Mucosa of stomach (tissue), 1 donor: ENCODE data around the gene TMEM63B.

Experiments
- H3K27me3 ChIP-seq: one replicate; pipeline ENCODE4 v1.7.0; 2013; ENCODE audit warnings: mild to moderate bottlenecking, low read length; ENCODE audit not compliant: control insufficient read depth, insufficient read depth
- H3K36me3 ChIP-seq: one replicate; pipeline ENCODE4 v1.7.0; 2013; ENCODE audit warnings: low read length; ENCODE audit not compliant: control insufficient read depth, insufficient read depth
- H3K4me1 ChIP-seq: one replicate; pipeline ENCODE4 v1.7.0; 2013; ENCODE audit warnings: mild to moderate bottlenecking, low read length; ENCODE audit not compliant: control insufficient read depth, insufficient read depth
- H3K4me3 ChIP-seq: one replicate; pipeline ENCODE4 v1.7.0; 2013; ENCODE audit warnings: low read length
- H3K9ac ChIP-seq: one replicate; pipeline ENCODE4 v1.7.0; 2013; ENCODE audit warnings: mild to moderate bottlenecking, low read length, moderate library complexity
- H3K9me3 ChIP-seq: one replicate; pipeline ENCODE4 v1.7.0; 2013; ENCODE audit warnings: mild to moderate bottlenecking, low read length, moderate library complexity; ENCODE audit not compliant: control insufficient read depth
- donor health status: Pancreatic carcinoma.

Gene TMEM63B

GRCh38 chr6:44199883-44200282 is 72.5 kb downstream of the TMEM63B start:
- no peaks in the 10 kb centered on the region for H3K27me3 ChIP-seq
- no peak overlapping the region for H3K4me3 ChIP-seq
- H3K9ac ChIP-seq, result no peak overlapping the region
- no peaks in the 10 kb centered on the region for H3K9me3 ChIP-seq
- peaks cover 26% of the 10 kb centered on the region for H3K4me1 ChIP-seq
- no peaks in the 10 kb centered on the region for H3K36me3 ChIP-seq

DNA sequence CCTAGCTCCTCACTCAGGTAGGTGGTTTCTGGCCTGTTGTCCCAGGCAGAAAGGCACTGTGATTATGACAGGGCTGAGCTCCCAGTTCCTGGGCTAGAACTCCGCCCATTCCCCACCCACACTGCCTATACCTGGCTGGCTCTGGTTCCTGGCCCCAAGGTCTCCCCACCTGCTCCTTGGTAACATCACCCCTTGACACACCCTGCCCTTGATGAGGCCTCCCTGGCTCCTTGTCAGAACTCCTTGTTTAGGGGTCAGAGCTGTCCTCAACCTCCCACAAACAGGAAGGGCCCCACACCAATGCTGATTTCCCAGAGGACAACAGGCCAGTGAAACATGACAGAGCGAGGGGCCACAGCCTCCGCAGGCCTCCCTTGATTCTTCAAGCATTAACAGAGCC is 73.8 kb downstream of the TMEM63B start:
- Histone ChIP-seq H3K27me3 (no peaks in the 10 kb centered on the region), H3K36me3 (no peaks in the 10 kb centered on the region), H3K4me1 (peaks cover 26% of the 10 kb centered on the region), H3K4me3 (no peak overlapping the region), H3K9me3 (no peaks in the 10 kb centered on the region), H3K9ac (peak overlapping the region; percentile 5)

DNA sequence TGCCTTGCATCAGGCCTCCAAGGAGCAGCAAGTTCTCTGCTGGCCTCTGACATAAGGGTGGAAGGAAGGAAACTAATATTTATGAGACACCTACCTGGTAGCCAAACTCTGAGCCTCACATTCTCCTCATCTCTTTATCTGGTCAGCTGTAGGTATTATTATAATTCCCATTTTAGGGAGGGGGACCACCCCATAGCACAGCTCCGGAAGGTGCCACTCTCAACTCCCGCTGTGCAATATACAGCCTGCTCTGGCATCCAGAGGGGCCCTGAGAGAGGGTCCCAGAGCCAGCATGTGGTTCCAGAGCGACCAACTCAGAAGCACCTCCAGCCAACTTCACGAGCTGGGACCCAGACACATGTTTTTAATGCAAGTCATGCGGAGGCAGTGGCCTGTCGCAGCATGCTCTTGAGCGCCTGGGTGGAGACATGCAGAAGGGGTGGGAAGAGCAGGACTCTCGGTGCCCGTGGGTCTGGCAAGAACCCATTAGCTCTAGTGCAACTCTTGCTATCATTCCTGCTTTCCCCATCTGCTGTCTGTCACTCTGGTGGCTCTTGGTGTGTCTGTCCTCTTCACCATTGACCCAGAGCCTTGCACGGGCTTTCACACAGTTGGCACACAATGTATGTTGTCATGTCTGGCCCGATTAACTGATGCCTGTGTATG is 74.4 kb downstream of the TMEM63B start:
- no peak overlapping the region for H3K9ac ChIP-seq

GRCh38 chr6:44202332-44202971 is 75.1 kb downstream of the TMEM63B start:
- H3K9me3 ChIP-seq, result no peaks in the 10 kb centered on the region
- H3K9ac ChIP-seq, result no peak overlapping the region
- no peaks in the 10 kb centered on the region for H3K36me3 ChIP-seq
- H3K4me1 ChIP-seq, result peaks cover 26% of the 10 kb centered on the region
- H3K4me3 ChIP-seq, result no peak overlapping the region
- H3K27me3 ChIP-seq, result no peaks in the 10 kb centered on the region

More for the DNA sequence above, 74.4 kb downstream of the TMEM63B start:
- Histone ChIP-seq H3K27me3 (no peaks in the 10 kb centered on the region), H3K36me3 (no peaks in the 10 kb centered on the region), H3K9me3 (no peaks in the 10 kb centered on the region), H3K4me3 (no peak overlapping the region), H3K4me1 (peaks cover 26% of the 10 kb centered on the region)

- Histone ChIP-seq H3K9me3 (no peaks in the 10 kb centered on the region), H3K36me3 (no peaks in the 10 kb centered on the region), H3K4me3 (no peak overlapping the region), H3K9ac (no peak overlapping the region), H3K27me3 (no peaks in the 10 kb centered on the region), H3K4me1 (peaks cover 26% of the 10 kb centered on the region)
Measured at GRCh38 chr6:44202972-44203750, 75.8 kb downstream of the TMEM63B start.

DNA sequence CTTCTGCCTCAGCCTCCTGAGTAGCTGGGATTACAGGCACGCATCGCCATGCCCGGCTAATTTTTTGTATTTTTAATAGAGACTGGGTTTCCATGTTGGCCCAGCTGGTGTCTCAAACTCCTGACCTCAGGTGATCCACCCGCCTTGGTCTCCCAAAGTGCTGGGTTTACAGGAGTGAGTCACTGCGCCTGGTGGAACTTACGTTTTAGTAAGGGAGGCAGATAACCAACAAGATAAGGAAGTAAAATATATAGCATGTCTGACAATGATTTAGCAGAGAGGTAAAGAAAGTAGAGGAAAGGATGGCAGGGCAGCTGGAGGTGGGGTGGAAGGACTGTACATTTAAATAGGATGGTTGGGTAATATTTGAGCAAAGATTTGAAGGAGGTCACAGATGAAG is 76.6 kb downstream of the TMEM63B start:
- Histone ChIP-seq H3K27me3 (no peaks in the 10 kb centered on the region), H3K36me3 (no peaks in the 10 kb centered on the region), H3K4me3 (no peak overlapping the region), H3K4me1 (peaks cover 26% of the 10 kb centered on the region), H3K9ac (no peak overlapping the region), H3K9me3 (no peaks in the 10 kb centered on the region)
